Activated T-cell treated with anti-CD3 and anti-CD28 coated beads, Interleukin-2, amount 50 U/mL, for 72 hours (primary cell): ENCODE results near the gene PHGDH. TPM values are rescaled to one million over a fixed set of nuclear protein-coding genes. Genes with fewer than 3 reads are reported as not detected.
"Not testable (repeated sequence)": the region's sequence is repeated elsewhere in the genome, so short reads cannot be mapped to it uniquely, and the experiment has no call there.

Experiments used
- ATAC-seq, 2 donors: fragments of 150-1000 bp; cut with Tn5 transposase; replicated peaks in 1 of 2; 2 replicates each; pipeline ENCODE4 v1.10.0; 2021; ENCODE audit warnings: moderate library complexity in 2 of 2, mild to moderate bottlenecking in 1 of 2
- DNase-seq, 2 donors: peaks; one replicate each; pipeline ENCODE4 v3.0.0; 2021 to 2022; ENCODE audit warnings: mixed read lengths in 1 of 2
- H3K27ac Mint-ChIP-seq: one replicate; pipeline ENCODE4 v1.8.0; 2022; ENCODE audit warnings: mild to moderate bottlenecking, moderate library complexity, mixed read lengths
- H3K27me3 Mint-ChIP-seq: one replicate; pipeline ENCODE4 v1.8.0; 2022; ENCODE audit warnings: low read depth, mixed read lengths
- H3K36me3 Mint-ChIP-seq, 2 donors: one replicate each; pipeline ENCODE4 v1.8.0; 2022; ENCODE audit warnings: mixed read lengths in 2 of 2, mild to moderate bottlenecking in 1 of 2; ENCODE audit not compliant: insufficient read depth in 2 of 2
- H3K4me1 Mint-ChIP-seq: one replicate; pipeline ENCODE4 v1.8.0; 2022; ENCODE audit warnings: low read depth, mixed read lengths
- H3K4me3 Mint-ChIP-seq, 2 donors: one replicate each; pipeline ENCODE4 v1.8.0; 2022; ENCODE audit warnings: mild to moderate bottlenecking in 2 of 2, mixed read lengths in 2 of 2, moderate library complexity in 2 of 2
- H3K9me3 Mint-ChIP-seq, 2 donors: one replicate each; pipeline ENCODE4 v1.8.0; 2022; ENCODE audit warnings: mixed read lengths in 2 of 2
- total RNA-seq, 2 donors: library from RNA; stranded (reverse); gene quantifications; one replicate each; pipeline ENCODE4 v1.2.3, GENCODE V29; 2022

Gene PHGDH
- total RNA-seq, 2 donors from 2014 or later, result 431 to 452 TPM

DNA sequence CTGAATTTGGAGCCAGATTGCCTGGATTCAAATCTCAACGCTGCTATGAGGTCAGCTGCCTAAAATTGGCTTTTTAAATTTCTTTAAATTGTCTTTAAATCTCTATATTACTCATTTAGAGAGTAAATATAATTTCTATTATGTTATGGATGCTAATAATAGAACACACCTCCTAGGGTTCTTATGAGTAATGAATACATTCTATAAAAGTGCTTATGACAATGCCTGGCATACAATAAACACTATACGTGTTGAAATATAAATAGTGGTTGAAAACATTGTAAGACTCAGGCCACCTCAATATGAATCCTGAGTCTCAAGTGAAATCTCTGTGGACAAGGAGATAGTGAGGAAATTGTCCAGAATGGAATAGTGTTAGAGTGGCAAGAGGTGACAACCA is 31.0 kb upstream of the PHGDH start:
- Mint-ChIP-seq H3K27ac (no peak overlapping the region), H3K4me1 (peaks cover 2% of the 10 kb centered on the region), H3K36me3 (no peaks in the 10 kb centered on the region), H3K27me3 (peaks cover 2% of the 10 kb centered on the region), H3K4me3 (no peak overlapping the region), H3K9me3 (no peaks in the 10 kb centered on the region)
- no peak for ATAC-seq
- DNase-seq, result no peak

DNA sequence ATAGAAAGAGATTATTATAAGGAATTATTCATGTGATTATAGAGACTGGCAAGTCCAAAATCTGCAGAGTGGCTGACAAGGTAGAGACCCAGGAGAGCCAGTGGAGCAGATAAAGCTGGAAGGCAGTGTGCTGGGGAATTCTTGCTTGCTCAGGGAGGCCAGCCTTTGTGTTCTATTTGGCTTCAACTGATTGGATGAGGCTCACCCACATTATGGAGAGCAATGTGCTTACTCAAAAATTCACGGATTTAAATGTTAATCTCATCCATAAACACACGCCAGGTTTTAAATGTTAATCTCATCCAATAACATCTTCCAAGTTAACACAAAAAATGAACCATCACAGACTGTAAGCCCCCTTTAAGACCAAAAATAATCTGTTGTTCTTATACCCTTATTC is 30.2 kb upstream of the PHGDH start:
- H3K27ac Mint-ChIP-seq, result no peak overlapping the region

DNA sequence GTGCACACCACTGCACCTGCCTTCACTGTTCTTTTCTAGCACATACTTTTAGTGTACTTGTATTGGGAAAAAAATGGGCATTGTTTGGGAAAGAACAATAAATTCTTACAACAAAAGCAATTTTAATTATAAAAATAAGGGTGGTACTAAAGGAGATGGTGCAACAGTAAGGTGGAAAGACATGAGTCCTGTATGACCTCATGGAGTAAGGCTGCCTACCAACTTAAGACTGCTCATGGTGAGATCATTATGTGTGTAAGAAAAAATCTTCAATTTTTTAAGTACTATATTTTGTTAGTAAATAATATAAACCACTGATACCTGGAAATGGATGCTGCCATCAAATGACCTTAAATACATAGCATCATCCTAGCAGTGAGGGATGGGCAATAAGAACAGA is 29.6 kb upstream of the PHGDH start:
- no peak overlapping the region for H3K4me3 Mint-ChIP-seq
- H3K9me3 Mint-ChIP-seq, result no peaks in the 10 kb centered on the region
- no peaks in the 10 kb centered on the region for H3K4me1 Mint-ChIP-seq
- H3K27ac Mint-ChIP-seq, result no peak overlapping the region
- no peak for ATAC-seq
- no peaks in the 10 kb centered on the region for H3K36me3 Mint-ChIP-seq
- no peak for DNase-seq
- peaks cover under 1% of the 10 kb centered on the region for H3K27me3 Mint-ChIP-seq

More for the DNA sequence above, 30.2 kb upstream of the PHGDH start:
- Mint-ChIP-seq H3K4me3 (no peak overlapping the region), H3K27me3 (no peaks in the 10 kb centered on the region), H3K4me1 (no peaks in the 10 kb centered on the region), H3K9me3 (no peaks in the 10 kb centered on the region), H3K36me3 (no peaks in the 10 kb centered on the region)
- ATAC-seq (no peak), DNase-seq (no peak)

DNA sequence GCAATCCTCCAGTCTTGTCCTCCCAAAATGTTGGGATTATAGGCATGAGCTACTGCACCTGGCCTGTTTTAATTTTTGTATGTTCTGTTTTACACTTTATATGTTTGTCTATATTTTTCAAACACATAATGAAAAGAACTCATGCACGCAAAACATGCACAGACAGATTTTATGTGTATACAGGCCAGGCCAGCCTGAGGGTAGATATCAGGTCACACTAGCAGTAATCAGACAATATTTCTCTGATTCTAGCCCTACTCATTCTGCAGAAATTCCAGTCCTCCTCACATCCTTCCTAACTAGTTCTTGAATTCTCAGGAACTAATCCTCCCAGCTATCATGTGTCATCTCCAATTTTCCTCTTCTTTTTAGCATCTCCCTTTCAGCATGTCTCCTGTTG is 27.8 kb upstream of the PHGDH start:
- H3K4me3 Mint-ChIP-seq, result no peak overlapping the region
- H3K36me3 Mint-ChIP-seq, result no peaks in the 10 kb centered on the region
- DNase-seq (no peak), ATAC-seq (no peak)
- H3K9me3 Mint-ChIP-seq, result no peaks in the 10 kb centered on the region
- H3K4me1 Mint-ChIP-seq, result no peaks in the 10 kb centered on the region
- H3K27ac Mint-ChIP-seq, result no peak overlapping the region
- peaks cover 11% of the 10 kb centered on the region for H3K27me3 Mint-ChIP-seq

DNA sequence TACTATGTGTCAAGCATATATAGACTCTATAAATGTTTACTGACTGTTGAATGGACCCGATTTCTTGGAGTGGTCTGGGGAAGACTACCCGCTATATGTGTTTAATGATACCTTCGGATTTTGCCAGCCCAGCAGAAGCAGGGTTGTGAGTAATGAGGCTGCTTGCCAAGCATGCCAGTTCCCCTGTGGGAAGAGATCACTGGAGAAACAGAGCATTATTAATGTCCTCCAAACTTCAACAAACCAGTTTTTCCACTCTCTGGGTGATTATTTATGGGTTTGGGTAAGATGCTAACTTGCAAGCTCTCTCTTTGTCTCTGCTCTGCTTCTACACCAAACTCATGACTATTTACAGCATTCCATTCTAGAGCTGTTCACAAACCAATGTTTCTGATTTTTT is 25.1 kb upstream of the PHGDH start:
- no peak overlapping the region for H3K4me3 Mint-ChIP-seq
- H3K36me3 Mint-ChIP-seq, result no peaks in the 10 kb centered on the region
- no peak for DNase-seq
- H3K27me3 Mint-ChIP-seq, result peaks cover 11% of the 10 kb centered on the region
- no peaks in the 10 kb centered on the region for H3K4me1 Mint-ChIP-seq
- H3K9me3 Mint-ChIP-seq, result no peaks in the 10 kb centered on the region
- H3K27ac Mint-ChIP-seq, result no peak overlapping the region
- ATAC-seq, result no peak

DNA sequence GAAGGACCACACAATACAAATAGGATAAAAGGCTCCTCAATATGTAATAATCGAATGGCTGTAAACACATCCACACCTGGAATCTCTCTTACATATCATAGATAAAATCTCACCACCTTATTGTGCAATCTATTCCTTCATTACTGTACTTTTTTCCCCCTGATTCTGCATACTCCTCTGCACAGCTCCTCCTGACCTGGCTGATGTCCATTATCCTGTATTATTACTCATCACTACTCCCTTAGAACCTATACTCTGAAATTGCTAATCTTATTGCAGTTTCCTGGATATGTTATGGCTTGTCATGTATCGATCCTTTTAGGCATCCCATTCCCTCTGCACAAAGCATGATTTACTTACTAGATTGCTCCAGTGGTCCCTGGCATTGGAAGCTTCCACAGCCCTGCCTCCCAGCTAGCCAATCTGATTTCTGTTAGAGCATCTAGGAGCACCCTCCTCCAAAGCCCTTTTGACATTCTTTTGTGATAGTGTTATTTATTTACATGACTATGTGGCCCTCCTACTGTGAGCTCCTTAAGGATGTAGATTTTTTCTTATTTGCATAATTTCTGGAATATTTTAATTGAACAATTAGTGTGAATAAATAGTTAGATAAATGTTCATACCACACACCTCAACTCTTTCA is 24.2 kb upstream of the PHGDH start:
- peaks cover 0 to under 1% of the 10 kb centered on the region in 2 donors for H3K36me3 Mint-ChIP-seq
- DNase-seq, result no peak
- H3K4me3 Mint-ChIP-seq, result no peak overlapping the region
- no peak for ATAC-seq
- no peaks in the 10 kb centered on the region for H3K4me1 Mint-ChIP-seq
- no peaks in the 10 kb centered on the region for H3K9me3 Mint-ChIP-seq
- H3K27me3 Mint-ChIP-seq, result peaks cover 11% of the 10 kb centered on the region
- H3K27ac Mint-ChIP-seq, result no peak overlapping the region

DNA sequence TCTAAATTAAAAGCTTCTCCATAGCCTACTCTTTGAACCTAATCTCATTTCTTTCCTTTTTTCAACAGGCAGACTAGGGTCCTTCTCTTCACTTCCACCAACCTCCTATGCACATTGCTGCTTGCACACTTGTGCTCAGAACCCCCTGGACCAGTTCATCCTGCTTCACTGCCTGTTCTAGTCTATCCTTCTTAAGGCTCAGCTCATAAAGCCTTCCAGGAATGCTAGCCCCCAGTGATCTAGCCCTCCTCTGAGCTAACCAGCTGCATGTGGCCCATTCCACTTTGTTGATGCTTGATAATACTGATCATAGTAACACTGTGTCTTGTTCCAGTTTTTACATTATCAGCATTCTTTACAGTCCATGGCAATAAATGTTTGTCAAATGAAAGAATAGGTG is 22.9 kb upstream of the PHGDH start:
- Mint-ChIP-seq H3K4me1 (no peaks in the 10 kb centered on the region), H3K36me3 (peaks cover 0 to 5% of the 10 kb centered on the region in 2 donors)
- no peak for ATAC-seq

DNA sequence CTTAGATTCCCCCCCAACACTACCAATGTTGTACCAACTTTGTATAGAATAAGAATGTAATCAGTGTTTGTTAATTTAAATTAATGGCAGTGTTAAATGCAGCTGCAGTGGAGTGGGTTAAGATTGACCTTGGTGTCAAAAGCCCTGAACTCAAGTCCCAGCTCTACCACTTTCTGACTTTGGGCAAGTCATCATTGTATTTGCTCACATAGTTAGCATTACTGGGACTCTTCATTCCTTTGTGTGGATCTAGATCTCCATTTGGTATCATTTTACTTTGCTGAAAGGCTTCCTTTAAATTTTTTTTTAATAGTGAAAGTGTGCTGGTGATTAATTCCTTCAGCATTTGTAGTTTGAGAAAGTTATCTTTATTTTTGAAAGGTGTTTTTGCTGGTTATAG is 22.2 kb upstream of the PHGDH start:
- Mint-ChIP-seq H3K27me3 (peaks cover 11% of the 10 kb centered on the region), H3K4me1 (no peaks in the 10 kb centered on the region), H3K27ac (no peak overlapping the region), H3K4me3 (no peak overlapping the region), H3K36me3 (peaks cover 2 to 5% of the 10 kb centered on the region in 2 donors), H3K9me3 (peaks cover 0 to 2% of the 10 kb centered on the region in 2 donors)
- DNase-seq, result no peak
- no peak for ATAC-seq

More for the DNA sequence above, 22.9 kb upstream of the PHGDH start:
- Mint-ChIP-seq H3K4me3 (no peak overlapping the region), H3K27ac (no peak overlapping the region), H3K27me3 (peaks cover 11% of the 10 kb centered on the region), H3K9me3 (no peaks in the 10 kb centered on the region)
- no peak for DNase-seq

DNA sequence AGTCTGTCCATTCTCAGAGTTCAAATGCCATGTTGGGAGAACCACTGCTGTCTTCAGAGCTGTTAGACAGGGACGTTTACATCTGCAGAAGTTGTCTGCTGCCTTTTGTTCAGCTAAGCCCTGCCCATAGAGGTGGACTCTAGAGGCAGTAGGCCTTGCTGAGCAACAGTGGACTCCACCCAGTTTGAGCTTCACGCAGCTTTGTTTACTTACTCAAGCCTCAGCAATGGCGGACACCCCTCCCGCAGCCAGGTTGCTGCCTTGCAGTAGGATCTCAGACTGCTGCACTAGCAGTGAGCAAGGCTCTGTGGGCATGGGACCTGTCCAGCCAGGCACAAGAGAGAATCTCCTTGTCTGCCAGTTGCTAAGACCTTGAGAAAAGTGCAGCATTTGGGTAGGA is 14.9 kb upstream of the PHGDH start:
- H3K4me3 Mint-ChIP-seq, result not testable (repeated sequence)

DNA sequence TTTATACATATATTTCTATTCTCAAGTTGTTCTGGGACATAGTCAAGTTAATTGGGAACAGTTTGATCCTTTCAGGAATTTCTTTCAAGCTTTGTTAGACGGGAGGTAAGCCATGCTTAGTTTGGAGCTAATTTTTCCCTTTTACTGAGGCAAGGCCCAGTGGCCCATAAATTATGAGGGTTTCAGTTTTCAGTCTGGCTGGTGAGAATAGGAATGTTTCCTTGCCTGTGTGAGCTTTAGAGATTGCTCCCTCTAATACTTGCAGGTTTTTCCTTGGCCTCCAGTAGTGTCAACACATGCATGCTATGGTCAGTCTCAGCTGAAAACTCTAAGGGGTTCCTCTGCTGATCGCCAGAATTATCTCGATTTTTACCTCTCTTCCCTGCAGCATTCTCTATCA is 14.1 kb upstream of the PHGDH start:
- H3K27ac Mint-ChIP-seq, result no peak overlapping the region
- ATAC-seq (no peak), DNase-seq (no peak)
- peaks cover 8 to 13% of the 10 kb centered on the region in 2 donors for H3K36me3 Mint-ChIP-seq
- H3K9me3 Mint-ChIP-seq, result peaks cover 13 to 17% of the 10 kb centered on the region in 2 donors
- no peaks in the 10 kb centered on the region for H3K4me1 Mint-ChIP-seq
- H3K4me3 Mint-ChIP-seq, result no peak overlapping the region
- peaks cover 23% of the 10 kb centered on the region for H3K27me3 Mint-ChIP-seq

More for the DNA sequence above, 14.9 kb upstream of the PHGDH start:
- Mint-ChIP-seq H3K9me3 (peaks cover 9 to 13% of the 10 kb centered on the region in 2 donors), H3K27me3 (peaks cover 16% of the 10 kb centered on the region), H3K36me3 (peaks cover 8 to 11% of the 10 kb centered on the region in 2 donors)
- ATAC-seq, H3K27ac Mint-ChIP-seq, H3K4me1 Mint-ChIP-seq, DNase-seq: not testable (repeated sequence)

DNA sequence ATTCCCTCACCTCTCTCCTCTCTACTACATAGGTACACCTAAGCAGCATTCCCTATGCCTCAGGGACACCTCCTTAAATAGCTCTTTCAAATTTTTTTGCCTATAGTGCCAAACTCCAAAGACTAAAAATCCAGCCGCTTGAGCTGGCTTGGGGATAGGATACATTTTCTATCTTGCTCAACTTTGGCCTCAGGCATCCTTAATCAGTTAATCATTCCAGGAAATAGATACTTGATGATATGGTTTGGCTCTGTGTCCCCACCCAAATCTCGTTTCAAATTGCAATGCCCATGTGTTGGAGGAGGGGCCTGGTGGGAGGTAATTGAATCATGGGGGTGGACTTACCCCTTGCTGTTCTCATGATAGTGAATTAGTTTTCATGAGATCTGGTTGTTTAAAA is 11.4 kb upstream of the PHGDH start:
- Mint-ChIP-seq H3K4me1 (no peaks in the 10 kb centered on the region), H3K9me3 (peaks cover 11 to 17% of the 10 kb centered on the region in 2 donors), H3K36me3 (peaks cover 7 to 9% of the 10 kb centered on the region in 2 donors), H3K27ac (no peak overlapping the region), H3K27me3 (peaks cover 33% of the 10 kb centered on the region), H3K4me3 (no peak overlapping the region)
- ATAC-seq (no peak), DNase-seq (no peak)

DNA sequence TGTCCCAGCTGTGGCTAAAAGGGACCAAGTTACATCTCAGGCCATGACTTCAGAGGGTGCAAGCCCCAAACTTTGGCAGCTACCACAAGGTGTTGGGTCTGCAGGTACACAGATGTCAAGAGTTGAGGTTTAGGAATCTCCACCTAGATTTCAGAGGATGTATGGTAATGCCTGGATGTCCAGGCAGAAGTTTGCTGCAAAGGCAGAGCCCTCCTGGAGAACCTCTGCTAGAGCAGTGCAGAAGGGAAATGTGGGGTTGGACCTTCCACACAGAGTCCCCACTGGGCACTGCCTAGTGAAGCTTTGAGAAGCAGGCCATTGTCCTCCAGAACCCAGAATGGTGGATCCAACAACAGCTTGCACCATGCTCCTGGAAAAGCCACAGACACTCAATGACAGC is 10.1 kb upstream of the PHGDH start:
- Mint-ChIP-seq H3K4me3 (no peak overlapping the region), H3K4me1 (no peaks in the 10 kb centered on the region), H3K27ac (no peak overlapping the region), H3K36me3 (peaks cover 7% of the 10 kb centered on the region in 2 donors), H3K27me3 (peaks cover 27% of the 10 kb centered on the region), H3K9me3 (peaks cover 11 to 15% of the 10 kb centered on the region in 2 donors)
- no peak for ATAC-seq
- no peak for DNase-seq

DNA sequence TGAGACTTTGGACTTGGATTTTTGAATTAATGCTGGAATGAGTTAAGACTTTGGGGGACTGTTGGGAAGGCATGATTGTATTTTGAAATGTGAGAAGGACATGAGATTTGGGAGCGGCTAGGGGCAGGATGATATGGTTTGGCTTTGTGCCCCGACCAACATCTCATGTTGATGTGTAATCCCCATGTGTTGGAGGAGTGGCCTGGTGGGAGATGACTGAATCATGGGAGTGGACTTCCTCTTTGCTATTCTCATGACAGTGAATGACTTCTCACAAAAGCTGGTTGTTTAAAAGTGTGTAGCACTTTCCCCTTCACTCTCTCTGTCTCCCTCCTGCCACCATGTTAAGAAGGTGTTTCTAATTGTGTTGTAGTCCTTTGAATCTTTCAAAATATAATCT is 9.3 kb upstream of the PHGDH start:
- Mint-ChIP-seq H3K9me3 (peaks cover 11 to 15% of the 10 kb centered on the region in 2 donors), H3K36me3 (peaks cover 7% of the 10 kb centered on the region in 2 donors), H3K27ac (no peak overlapping the region), H3K4me1 (no peaks in the 10 kb centered on the region), H3K4me3 (no peak overlapping the region), H3K27me3 (peaks cover 27% of the 10 kb centered on the region)
- no peak for ATAC-seq
- no peak for DNase-seq
